ENCODE results near the gene FSIP1.

DNA sequence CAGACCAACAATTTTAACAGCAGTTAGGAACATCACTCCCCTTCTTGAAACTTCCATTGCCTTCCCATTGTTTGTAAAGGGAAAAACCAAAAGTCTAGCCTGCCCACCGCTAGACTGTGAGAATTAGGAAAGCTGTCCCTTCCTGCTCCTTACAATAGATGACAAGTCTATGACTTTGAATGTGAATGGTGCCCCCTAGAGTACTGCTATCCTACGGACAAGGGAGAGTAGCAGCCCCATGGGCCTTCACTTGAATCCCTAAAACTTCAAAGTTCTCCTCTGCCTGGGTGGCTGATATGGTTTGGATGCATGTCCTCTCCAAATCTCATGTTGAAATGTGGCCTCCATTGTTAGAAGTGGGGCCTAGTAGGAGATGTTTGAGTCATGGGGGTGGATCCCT lies 41.0 kb upstream of the FSIP1 start:
- TF ChIP-seq POLR2AphosphoS5 (IDR thresholded peaks at IDR 0.05; ENCODE audit: low read depth, low read length) (no peak), SIN3A (IDR thresholded peaks at IDR 0.05; ENCODE audit: borderline replicate concordance, insufficient read depth, low read length) (no peak), TAF1 (IDR thresholded peaks at IDR 0.05; ENCODE audit: borderline replicate concordance, insufficient read depth, low read length) (no peak), FOXP2 (optimal IDR thresholded peaks at IDR 0.05; ENCODE audit: borderline replicate concordance, extremely low read depth, extremely low read length, insufficient read depth) (no peak)
- TF ChIP-seq, protein P1, sequence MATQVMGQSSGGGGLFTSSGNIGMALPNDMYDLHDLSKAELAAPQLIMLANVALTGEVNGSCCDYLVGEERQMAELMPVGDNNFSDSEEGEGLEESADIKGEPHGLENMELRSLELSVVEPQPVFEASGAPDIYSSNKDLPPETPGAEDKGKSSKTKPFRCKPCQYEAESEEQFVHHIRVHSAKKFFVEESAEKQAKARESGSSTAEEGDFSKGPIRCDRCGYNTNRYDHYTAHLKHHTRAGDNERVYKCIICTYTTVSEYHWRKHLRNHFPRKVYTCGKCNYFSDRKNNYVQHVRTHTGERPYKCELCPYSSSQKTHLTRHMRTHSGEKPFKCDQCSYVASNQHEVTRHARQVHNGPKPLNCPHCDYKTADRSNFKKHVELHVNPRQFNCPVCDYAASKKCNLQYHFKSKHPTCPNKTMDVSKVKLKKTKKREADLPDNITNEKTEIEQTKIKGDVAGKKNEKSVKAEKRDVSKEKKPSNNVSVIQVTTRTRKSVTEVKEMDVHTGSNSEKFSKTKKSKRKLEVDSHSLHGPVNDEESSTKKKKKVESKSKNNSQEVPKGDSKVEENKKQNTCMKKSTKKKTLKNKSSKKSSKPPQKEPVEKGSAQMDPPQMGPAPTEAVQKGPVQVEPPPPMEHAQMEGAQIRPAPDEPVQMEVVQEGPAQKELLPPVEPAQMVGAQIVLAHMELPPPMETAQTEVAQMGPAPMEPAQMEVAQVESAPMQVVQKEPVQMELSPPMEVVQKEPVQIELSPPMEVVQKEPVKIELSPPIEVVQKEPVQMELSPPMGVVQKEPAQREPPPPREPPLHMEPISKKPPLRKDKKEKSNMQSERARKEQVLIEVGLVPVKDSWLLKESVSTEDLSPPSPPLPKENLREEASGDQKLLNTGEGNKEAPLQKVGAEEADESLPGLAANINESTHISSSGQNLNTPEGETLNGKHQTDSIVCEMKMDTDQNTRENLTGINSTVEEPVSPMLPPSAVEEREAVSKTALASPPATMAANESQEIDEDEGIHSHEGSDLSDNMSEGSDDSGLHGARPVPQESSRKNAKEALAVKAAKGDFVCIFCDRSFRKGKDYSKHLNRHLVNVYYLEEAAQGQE (IDR thresholded peaks at IDR 0.05; ENCODE audit: insufficient read depth in 1 of 2, low read depth in 2 of 2, low read length in 2 of 2) = no peak
